Smooth muscle cell (in vitro differentiated cells): ENCODE results near the gene LRRC7. TPM values are rescaled to one million over a fixed set of nuclear protein-coding genes. Genes with fewer than 3 reads are reported as not detected.

Source experiments
- DNase-seq: peaks from one replicate; lab custom pipeline; 2025; ENCODE audit not compliant: unreplicated experiment; lab: John Stamatoyannopoulos, UW
- H2AFZ ChIP-seq: fragments of 200-600 bp; sonication (generic); 2 replicates; pipeline ENCODE4 v1.6.0; 2016; ENCODE audit warnings: antibody characterized with exemption, low read depth, mild to moderate bottlenecking
- H3F3A ChIP-seq: fragments of 200-600 bp; sonication (generic); 2 replicates; pipeline ENCODE4 v1.6.0; 2017; ENCODE audit warnings: antibody characterized with exemption, low read depth
- H3K27ac ChIP-seq: fragments of 200-600 bp; sonication (generic); 2 replicates; pipeline ENCODE4 v1.5.1; 2016; ENCODE audit warnings: low read depth, mild to moderate bottlenecking
- H3K27me3 ChIP-seq: fragments of 200-600 bp; sonication (generic); 2 replicates; pipeline ENCODE4 v1.6.1; 2016; ENCODE audit warnings: low read depth, mild to moderate bottlenecking
- H3K36me3 ChIP-seq: fragments of 200-600 bp; sonication (generic); 2 replicates; pipeline ENCODE4 v1.5.1; 2016; ENCODE audit warnings: low read depth
- H3K4me1 ChIP-seq: fragments of 200-600 bp; sonication (generic); 2 replicates; pipeline ENCODE4 v1.5.1; 2016; ENCODE audit warnings: low read depth
- H3K4me2 ChIP-seq: fragments of 200-600 bp; sonication (generic); 2 replicates; pipeline ENCODE4 v1.6.0; 2016; ENCODE audit warnings: mild to moderate bottlenecking
- H3K4me3 ChIP-seq: fragments of 200-600 bp; sonication (generic); 2 replicates; pipeline ENCODE4 v1.5.1; 2016; ENCODE audit warnings: mild to moderate bottlenecking
- H3K79me2 ChIP-seq: fragments of 200-600 bp; sonication (generic); 2 replicates; pipeline ENCODE4 v1.6.0; 2016; ENCODE audit warnings: low read depth, mild to moderate bottlenecking
- H3K9ac ChIP-seq: fragments of 200-600 bp; sonication (generic); 2 replicates; pipeline ENCODE4 v1.6.0; 2016; ENCODE audit warnings: low read depth
- H3K9me3 ChIP-seq: fragments of 200-600 bp; sonication (generic); replicated peaks from 2 replicates; pipeline ENCODE4 v1.5.1; 2016; ENCODE audit warnings: low read depth
- H4K20me1 ChIP-seq: fragments of 200-600 bp; sonication (generic); 2 replicates; pipeline ENCODE4 v1.6.0; 2016; ENCODE audit warnings: low read depth
- WGBS: methylation state at CpG from one replicate; pipeline ENCODE4 v1.1.7; 2016; ENCODE audit warnings: low lambda C conversion rate; 5-methylcytosine and 5-hydroxymethylcytosine counted together
- polyA plus RNA-seq: library from polyadenylated mRNA; unstranded; fragments of >200 nt; fragmentation: Nextera tagmentation; extraction: Ambion mirVana; gene quantifications from 2 replicates; pipeline ENCODE4 v1.2.1, GENCODE V29; 2016
- total RNA-seq: library from RNA; depleted of rRNA; stranded (reverse); fragments of >200 nt; gene quantifications from 2 replicates; pipeline ENCODE4 v1.2.3, GENCODE V29; 2014
- TF ChIP-seq, protein P1 (sequence below): fragments of 200-600 bp; sonication (generic); IDR thresholded peaks from 2 replicates; pipeline ENCODE4 v1.5.1; 2017; ENCODE audit warnings: borderline replicate concordance, mild to moderate bottlenecking, antibody characterized with exemption; ENCODE audit not compliant: insufficient read depth, poor library complexity, severe bottlenecking

The LRRC7 gene
- total and polyA plus RNA-seq, 2 experiments from 2014 or later, result 0.04 to 0.06 TPM

DNA sequence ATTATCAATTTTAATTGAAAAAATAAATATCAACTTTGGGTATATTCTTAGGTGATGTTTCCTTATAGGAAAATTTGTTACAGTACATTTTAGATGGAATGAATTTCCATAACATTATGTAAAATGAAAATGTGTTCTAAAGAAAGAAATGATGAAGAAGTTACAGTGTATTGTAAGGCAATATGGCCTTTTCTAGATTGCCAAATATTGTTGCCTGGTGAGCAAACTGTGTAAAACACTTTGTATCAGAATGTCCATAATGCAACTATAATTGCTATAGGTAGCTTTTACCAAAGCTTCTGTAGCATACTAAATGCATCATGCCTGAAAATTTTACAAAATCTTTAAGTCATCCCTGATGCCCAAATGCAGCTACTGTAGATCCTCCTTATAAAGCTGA lies 285.0 kb downstream of the LRRC7 start:
- Histone ChIP-seq H2AFZ (no peak overlapping the region), H3K27ac (no peak overlapping the region), H3K4me1 (no peaks in the 10 kb centered on the region), H4K20me1 (no peaks in the 10 kb centered on the region), H3K9ac (no peak overlapping the region), H3K4me2 (no peak overlapping the region), H3K9me3 (no peaks in the 10 kb centered on the region), H3K79me2 (no peaks in the 10 kb centered on the region), H3K4me3 (no peak overlapping the region), H3K27me3 (no peaks in the 10 kb centered on the region), H3K36me3 (no peaks in the 10 kb centered on the region), H3F3A (no peaks in the 10 kb centered on the region)
- TF ChIP-seq, protein P1, sequence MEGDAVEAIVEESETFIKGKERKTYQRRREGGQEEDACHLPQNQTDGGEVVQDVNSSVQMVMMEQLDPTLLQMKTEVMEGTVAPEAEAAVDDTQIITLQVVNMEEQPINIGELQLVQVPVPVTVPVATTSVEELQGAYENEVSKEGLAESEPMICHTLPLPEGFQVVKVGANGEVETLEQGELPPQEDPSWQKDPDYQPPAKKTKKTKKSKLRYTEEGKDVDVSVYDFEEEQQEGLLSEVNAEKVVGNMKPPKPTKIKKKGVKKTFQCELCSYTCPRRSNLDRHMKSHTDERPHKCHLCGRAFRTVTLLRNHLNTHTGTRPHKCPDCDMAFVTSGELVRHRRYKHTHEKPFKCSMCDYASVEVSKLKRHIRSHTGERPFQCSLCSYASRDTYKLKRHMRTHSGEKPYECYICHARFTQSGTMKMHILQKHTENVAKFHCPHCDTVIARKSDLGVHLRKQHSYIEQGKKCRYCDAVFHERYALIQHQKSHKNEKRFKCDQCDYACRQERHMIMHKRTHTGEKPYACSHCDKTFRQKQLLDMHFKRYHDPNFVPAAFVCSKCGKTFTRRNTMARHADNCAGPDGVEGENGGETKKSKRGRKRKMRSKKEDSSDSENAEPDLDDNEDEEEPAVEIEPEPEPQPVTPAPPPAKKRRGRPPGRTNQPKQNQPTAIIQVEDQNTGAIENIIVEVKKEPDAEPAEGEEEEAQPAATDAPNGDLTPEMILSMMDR, result no peak
- no peak for DNase-seq

DNA sequence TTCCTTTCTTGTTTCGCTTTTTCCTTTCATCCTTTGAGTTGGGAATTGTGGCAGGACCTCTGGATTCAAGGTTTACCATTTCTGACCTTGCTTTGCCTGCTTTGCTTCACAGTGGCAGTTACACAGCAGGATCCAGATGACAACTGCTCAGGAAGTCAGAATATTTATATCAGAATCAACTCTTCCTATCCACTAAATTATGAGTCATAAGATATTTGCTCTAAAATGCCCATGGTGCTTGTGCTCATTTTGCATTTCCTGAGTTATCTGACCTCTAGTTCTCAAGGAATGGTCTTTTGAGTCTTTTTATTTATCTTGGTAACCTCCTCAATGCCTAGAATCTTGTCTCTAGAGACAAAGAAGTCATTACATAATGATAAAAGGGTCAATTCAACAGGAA lies 290.8 kb downstream of the LRRC7 start:
- Histone ChIP-seq H3K36me3 (no peaks in the 10 kb centered on the region), H3K27ac (no peak overlapping the region), H3F3A (no peaks in the 10 kb centered on the region), H3K9me3 (no peaks in the 10 kb centered on the region), H2AFZ (no peak overlapping the region), H3K4me3 (no peak overlapping the region), H3K79me2 (no peaks in the 10 kb centered on the region), H3K4me1 (no peaks in the 10 kb centered on the region), H4K20me1 (no peaks in the 10 kb centered on the region), H3K4me2 (no peak overlapping the region), H3K27me3 (no peaks in the 10 kb centered on the region), H3K9ac (no peak overlapping the region)
- 81% methylated on average over 1 of the region's 1 CpG for whole genome bisulfite sequencing
- TF ChIP-seq, protein P1, result no peak
- no peak for DNase-seq

DNA sequence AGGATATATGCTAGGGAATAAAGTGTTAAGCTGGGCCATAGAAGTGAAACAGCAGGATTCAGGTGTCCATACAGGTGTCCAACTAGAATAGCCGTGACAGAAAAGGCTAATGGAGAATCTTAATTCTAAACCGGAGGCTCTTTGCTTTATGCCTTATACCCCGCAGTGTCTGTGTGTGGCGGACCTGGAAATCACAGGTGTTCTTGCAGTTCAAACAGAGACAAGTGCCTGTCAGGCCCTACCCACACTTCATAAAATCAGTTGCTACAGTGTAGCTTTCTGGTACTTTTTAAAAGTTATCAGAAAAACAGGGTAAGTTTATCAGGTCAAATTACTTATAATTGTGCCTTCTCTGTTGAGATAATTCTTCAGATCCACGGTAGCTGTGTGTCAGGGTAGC lies 293.9 kb downstream of the LRRC7 start:
- H3K79me2 ChIP-seq, result no peaks in the 10 kb centered on the region
- H3K4me2 ChIP-seq, result no peak overlapping the region
- H3K27ac ChIP-seq, result no peak overlapping the region
- TF ChIP-seq, protein P1, result no peak
- no peak overlapping the region for H3K4me3 ChIP-seq
- no peaks in the 10 kb centered on the region for H3K4me1 ChIP-seq
- H3K27me3 ChIP-seq, result no peaks in the 10 kb centered on the region
- no peaks in the 10 kb centered on the region for H4K20me1 ChIP-seq
- no peaks in the 10 kb centered on the region for H3F3A ChIP-seq
- H3K36me3 ChIP-seq, result no peaks in the 10 kb centered on the region
- WGBS, result 89% methylated on average over 5 of the region's 5 CpGs
- no peak overlapping the region for H3K9ac ChIP-seq
- no peaks in the 10 kb centered on the region for H3K9me3 ChIP-seq
- no peak overlapping the region for H2AFZ ChIP-seq
- no peak for DNase-seq

DNA sequence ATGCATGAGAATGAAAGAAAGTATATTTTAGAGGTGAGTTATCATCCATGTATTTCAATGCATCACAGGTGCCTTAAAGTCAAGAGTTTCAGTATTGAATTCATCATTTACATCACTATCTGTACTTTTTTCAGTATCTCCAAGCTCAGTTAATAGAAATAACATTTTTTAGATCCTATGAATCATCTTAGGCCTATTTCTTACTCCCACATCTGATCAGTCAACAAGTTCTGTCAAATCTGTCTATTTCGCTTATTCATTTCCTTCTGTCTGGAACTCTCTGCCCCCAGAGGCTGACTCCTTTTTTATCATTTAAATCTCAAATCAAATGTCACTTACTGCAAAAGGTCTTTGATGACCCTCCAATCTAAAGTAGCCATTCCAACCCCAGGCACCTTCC lies 295.2 kb downstream of the LRRC7 start:
- no peaks in the 10 kb centered on the region for H3K27me3 ChIP-seq
- TF ChIP-seq, protein P1, result no peak
- 93% methylated on average over 1 of the region's 1 CpG for WGBS
- no peak overlapping the region for H3K4me2 ChIP-seq
- H3K4me1 ChIP-seq, result no peaks in the 10 kb centered on the region
- no peaks in the 10 kb centered on the region for H4K20me1 ChIP-seq
- H3K79me2 ChIP-seq, result no peaks in the 10 kb centered on the region
- DNase-seq, result no peak
- no peak overlapping the region for H3K9ac ChIP-seq
- no peaks in the 10 kb centered on the region for H3K36me3 ChIP-seq
- no peak overlapping the region for H3K27ac ChIP-seq
- no peaks in the 10 kb centered on the region for H3F3A ChIP-seq
- H3K9me3 ChIP-seq, result no peaks in the 10 kb centered on the region
- no peak overlapping the region for H3K4me3 ChIP-seq
- no peak overlapping the region for H2AFZ ChIP-seq
